ENCODE results near the gene UQCRH. TPM values are rescaled to one million over a fixed set of nuclear protein-coding genes. Genes with fewer than 3 reads are reported as not detected.

Gene UQCRH
- total and polyA plus RNA-seq, 2 of the 13 experiments (the other 11 are each of a cell fraction or from before 2014, with no cell fraction given), result 548 to 556 TPM

DNA sequence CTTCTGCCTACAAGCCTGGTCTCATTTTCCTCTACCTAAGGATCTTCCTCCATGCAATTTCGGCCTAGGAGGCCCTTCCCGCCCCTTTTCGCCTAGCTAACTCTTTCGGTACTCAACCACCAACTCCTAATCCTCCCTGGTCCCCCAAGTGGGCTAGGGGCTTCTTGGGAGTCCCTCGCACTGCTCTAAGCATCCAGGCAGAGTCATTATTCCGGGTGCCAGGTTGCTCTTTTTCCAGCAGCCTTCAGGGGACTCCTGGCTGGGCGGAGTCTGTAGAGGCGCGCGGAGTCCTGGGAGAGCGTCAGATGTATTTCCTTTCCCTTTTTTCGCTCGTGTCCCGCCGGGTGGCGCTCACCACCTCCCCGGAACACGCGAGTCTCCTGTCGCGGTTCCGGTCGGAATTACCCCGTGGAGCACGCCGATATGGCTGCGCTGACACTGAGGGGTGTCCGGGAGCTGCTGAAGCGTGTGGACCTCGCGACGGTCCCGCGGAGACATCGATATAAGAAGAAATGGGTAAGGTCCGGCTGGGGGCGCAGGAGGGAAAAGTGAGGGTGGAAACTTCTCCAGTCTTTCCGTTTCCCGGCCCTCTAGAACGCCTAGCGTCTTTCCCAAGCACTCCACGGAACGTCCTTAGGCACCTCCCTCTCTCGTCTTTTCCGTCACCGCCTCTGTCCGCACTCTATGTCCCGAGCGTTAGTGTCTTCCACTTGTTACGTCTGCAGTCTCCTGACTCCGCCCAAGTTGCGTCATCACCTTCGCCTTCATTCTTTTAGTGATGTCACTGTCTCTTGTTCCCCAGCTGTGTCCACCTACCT is 37.1 kb downstream of the UQCRH start, which contains the start of gene NSUN4 (continued):
- TF ChIP-seq SOX5 (CRISPR knock-in tag; IDR thresholded peaks at IDR 0.05; ENCODE audit: borderline replicate concordance) (peak; percentile 36; the same call in 1 of the 2 replicates), NONO (IDR thresholded peaks at IDR 0.05) (no peak), NONO (CRISPR knock-in tag; conservative IDR thresholded peaks at IDR 0.05) (peak; percentile 90), ZNF660 (CRISPR knock-in tag; IDR thresholded peaks at IDR 0.05; ENCODE audit: borderline replicate concordance, low read depth) (no peak), FOXK2 (IDR thresholded peaks at IDR 0.05) (no peak), FOXP1 (IDR thresholded peaks at IDR 0.05) (no peak), FOXP1 (CRISPR knock-in tag; IDR thresholded peaks at IDR 0.05) (no peak), ZMYM3 (CRISPR knock-in tag; IDR thresholded peaks at IDR 0.05) (0 out of 2 replicates have a peak, but pooled peaks have one; percentile 16), HOXA3 (CRISPR knock-in tag; IDR thresholded peaks at IDR 0.05) (peak; percentile 95), ZNF577 (CRISPR knock-in tag; IDR thresholded peaks at IDR 0.05; ENCODE audit: borderline replicate concordance, low read depth) (no peak), EHMT2 (IDR thresholded peaks at IDR 0.05; ENCODE audit: borderline replicate concordance, low read depth, low read length) (no peak), KMT2A (CRISPR knock-in tag; IDR thresholded peaks at IDR 0.05) (peak; percentile 64; the same call in 1 of the 2 replicates), ZNF773 (CRISPR knock-in tag; IDR thresholded peaks at IDR 0.05; ENCODE audit: borderline replicate concordance) (no peak), ZIK1 (CRISPR knock-in tag; IDR thresholded peaks at IDR 0.05; ENCODE audit: borderline replicate concordance, low read depth) (peak; percentile 70; the same call in 1 of the 2 replicates), ARNTL (CRISPR knock-in tag; IDR thresholded peaks at IDR 0.05) (no peak), KAT8 (CRISPR knock-in tag; IDR thresholded peaks at IDR 0.05) (peak; percentile 91), TBL1XR1 (IDR thresholded peaks at IDR 0.05; ENCODE audit: borderline replicate concordance, low read length, partially characterized antibody) (no peak), GATAD1 (CRISPR knock-in tag; IDR thresholded peaks at IDR 0.05) (peak; percentile 91), RBFOX2 (IDR thresholded peaks at IDR 0.05; ENCODE audit: low read depth, low read length) (peak; percentile 75), MEF2D (CRISPR knock-in tag; IDR thresholded peaks at IDR 0.05) (no peak; the same call in 1 of the 2 replicates), ZNF460 (CRISPR knock-in tag; IDR thresholded peaks at IDR 0.05; ENCODE audit: borderline replicate concordance) (peak; percentile 0; the same call in 1 of the 2 replicates), TCF7L2 (IDR thresholded peaks at IDR 0.05; ENCODE audit: low read depth, low read length) (no peak), ZNF841 (CRISPR knock-in tag; IDR thresholded peaks at IDR 0.05; ENCODE audit: borderline replicate concordance) (no peak), NR2F6 (IDR thresholded peaks at IDR 0.05) (no peak), NR2F6 (CRISPR knock-in tag; IDR thresholded peaks at IDR 0.05) (peak; percentile 9; the same call in 1 of the 2 replicates), KLF12 (CRISPR knock-in tag; IDR thresholded peaks at IDR 0.05; ENCODE audit: borderline replicate concordance) (peak; percentile 73; the same call in 1 of the 2 replicates), ZNF572 (CRISPR knock-in tag; IDR thresholded peaks at IDR 0.05) (no peak)
- TF ChIP-seq, protein P1, sequence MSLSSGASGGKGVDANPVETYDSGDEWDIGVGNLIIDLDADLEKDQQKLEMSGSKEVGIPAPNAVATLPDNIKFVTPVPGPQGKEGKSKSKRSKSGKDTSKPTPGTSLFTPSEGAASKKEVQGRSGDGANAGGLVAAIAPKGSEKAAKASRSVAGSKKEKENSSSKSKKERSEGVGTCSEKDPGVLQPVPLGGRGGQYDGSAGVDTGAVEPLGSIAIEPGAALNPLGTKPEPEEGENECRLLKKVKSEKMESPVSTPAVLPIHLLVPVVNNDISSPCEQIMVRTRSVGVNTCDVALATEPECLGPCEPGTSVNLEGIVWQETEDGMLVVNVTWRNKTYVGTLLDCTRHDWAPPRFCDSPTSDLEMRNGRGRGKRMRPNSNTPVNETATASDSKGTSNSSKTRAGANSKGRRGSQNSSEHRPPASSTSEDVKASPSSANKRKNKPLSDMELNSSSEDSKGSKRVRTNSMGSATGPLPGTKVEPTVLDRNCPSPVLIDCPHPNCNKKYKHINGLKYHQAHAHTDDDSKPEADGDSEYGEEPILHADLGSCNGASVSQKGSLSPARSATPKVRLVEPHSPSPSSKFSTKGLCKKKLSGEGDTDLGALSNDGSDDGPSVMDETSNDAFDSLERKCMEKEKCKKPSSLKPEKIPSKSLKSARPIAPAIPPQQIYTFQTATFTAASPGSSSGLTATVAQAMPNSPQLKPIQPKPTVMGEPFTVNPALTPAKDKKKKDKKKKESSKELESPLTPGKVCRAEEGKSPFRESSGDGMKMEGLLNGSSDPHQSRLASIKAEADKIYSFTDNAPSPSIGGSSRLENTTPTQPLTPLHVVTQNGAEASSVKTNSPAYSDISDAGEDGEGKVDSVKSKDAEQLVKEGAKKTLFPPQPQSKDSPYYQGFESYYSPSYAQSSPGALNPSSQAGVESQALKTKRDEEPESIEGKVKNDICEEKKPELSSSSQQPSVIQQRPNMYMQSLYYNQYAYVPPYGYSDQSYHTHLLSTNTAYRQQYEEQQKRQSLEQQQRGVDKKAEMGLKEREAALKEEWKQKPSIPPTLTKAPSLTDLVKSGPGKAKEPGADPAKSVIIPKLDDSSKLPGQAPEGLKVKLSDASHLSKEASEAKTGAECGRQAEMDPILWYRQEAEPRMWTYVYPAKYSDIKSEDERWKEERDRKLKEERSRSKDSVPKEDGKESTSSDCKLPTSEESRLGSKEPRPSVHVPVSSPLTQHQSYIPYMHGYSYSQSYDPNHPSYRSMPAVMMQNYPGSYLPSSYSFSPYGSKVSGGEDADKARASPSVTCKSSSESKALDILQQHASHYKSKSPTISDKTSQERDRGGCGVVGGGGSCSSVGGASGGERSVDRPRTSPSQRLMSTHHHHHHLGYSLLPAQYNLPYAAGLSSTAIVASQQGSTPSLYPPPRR (CRISPR knock-in tag; IDR thresholded peaks at IDR 0.05; ENCODE audit: borderline replicate concordance), result peak; percentile 47; the same call in 1 of the 2 replicates
- TF ChIP-seq, protein P2, sequence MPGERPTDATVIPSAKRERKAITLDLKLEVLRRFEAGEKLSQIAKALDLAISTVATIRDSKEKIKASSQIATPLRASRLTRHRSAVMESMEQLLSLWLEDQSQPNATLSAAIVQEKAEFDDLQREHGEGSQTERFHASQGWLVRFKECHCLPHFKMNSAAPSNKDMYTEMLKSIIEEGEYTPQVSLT (CRISPR knock-in tag; IDR thresholded peaks at IDR 0.05; ENCODE audit: borderline replicate concordance, low read depth), result no peak

Measured in HepG2 (cell line).